DND-41 (cell line): Measurements from ENCODE around the gene GGN.

Experiments used
- ATAC-seq: fragments of 200-7000 bp; cut with Tn5 transposase; 3 replicates; pipeline ENCODE4 v1.9.1; 2021; ENCODE audit warnings: low read depth; ENCODE audit not compliant: insufficient read depth
- DNase-seq: peaks from one replicate; pipeline ENCODE4 v3.0.0-alpha.2; 2020
- H2AFZ ChIP-seq: 2 replicates; pipeline ENCODE4 v1.6.0; 2012; ENCODE audit warnings: low read depth, low read length
- H3K27ac ChIP-seq: 2 replicates; pipeline ENCODE4 v1.5.1; 2012; ENCODE audit warnings: low read length, inconsistent platforms
- H3K27me3 ChIP-seq: fragments of 200-600 bp; sonication (generic); 2 replicates; pipeline ENCODE4 v1.6.0; 2012; ENCODE audit warnings: low read length, mild to moderate bottlenecking, inconsistent platforms; ENCODE audit not compliant: insufficient read depth, poor library complexity
- H3K36me3 ChIP-seq: 2 replicates; pipeline ENCODE4 v1.5.1; 2012; ENCODE audit warnings: low read length, inconsistent platforms; ENCODE audit not compliant: insufficient read depth
- H3K4me1 ChIP-seq: 2 replicates; pipeline ENCODE4 v1.5.1; 2012; ENCODE audit warnings: mild to moderate bottlenecking, low read length; ENCODE audit not compliant: insufficient read depth
- H3K4me2 ChIP-seq: 2 replicates; pipeline ENCODE4 v1.6.0; 2012; ENCODE audit warnings: mild to moderate bottlenecking, moderate library complexity, low read length, inconsistent platforms; ENCODE audit not compliant: insufficient read depth
- H3K4me3 ChIP-seq, 2 experiments: fragments of 200-600 bp in 1 of 2; shearing (Covaris generic) in 1 of 2; 2 replicates each; pipeline ENCODE4 v1.5.1; 2012 to 2016; ENCODE audit warnings: inconsistent platforms in 2 of 2, low read length in 2 of 2, mild to moderate bottlenecking in 2 of 2, low read depth in 1 of 2, moderate library complexity in 1 of 2
- H3K79me2 ChIP-seq: 2 replicates; pipeline ENCODE4 v1.6.0; 2012; ENCODE audit warnings: low read length, inconsistent platforms; ENCODE audit not compliant: insufficient read depth
- H3K9ac ChIP-seq: 2 replicates; pipeline ENCODE4 v1.6.0; 2012; ENCODE audit warnings: low read depth, mild to moderate bottlenecking, inconsistent platforms, low read length, moderate library complexity
- H3K9me3 ChIP-seq: 2 replicates; pipeline ENCODE4 v1.5.1; 2012; ENCODE audit warnings: low read length, moderate library complexity, mild to moderate bottlenecking, inconsistent platforms; ENCODE audit not compliant: insufficient read depth, severe bottlenecking
- H4K20me1 ChIP-seq: 2 replicates; pipeline ENCODE4 v1.6.0; 2012; ENCODE audit warnings: low read length; ENCODE audit not compliant: insufficient read depth
- CTCF ChIP-seq: IDR thresholded peaks from 2 replicates; pipeline ENCODE4 v1.5.1; 2012; ENCODE audit warnings: borderline replicate concordance, low read length, moderate library complexity, mild to moderate bottlenecking; ENCODE audit not compliant: poor library complexity, severe bottlenecking; ENCODE audit errors: extremely low read depth
- EZH2 ChIP-seq: IDR thresholded peaks from 3 replicates; pipeline ENCODE4 v1.6.1; 2012; ENCODE audit warnings: borderline replicate concordance, low read depth, mild to moderate bottlenecking, moderate library complexity, low read length, inconsistent platforms; ENCODE audit not compliant: severe bottlenecking

GGN gene

GRCh38 chr19:38386971-38387549, 774 bp downstream of the GGN start:
- H3K27me3 ChIP-seq: no peaks in the 10 kb centered on the region
- peak overlapping the region; percentile 58; the same call in 1 of the 2 replicates for H3K9ac ChIP-seq
- peak overlapping the region; percentile 100 for H3K4me2 ChIP-seq
- no peaks in the 10 kb centered on the region for H3K79me2 ChIP-seq
- peaks cover 31% of the 10 kb centered on the region for H4K20me1 ChIP-seq
- H3K4me1 ChIP-seq: peaks cover 56% of the 10 kb centered on the region
- DNase-seq (peak; percentile 12), ATAC-seq (no peak)
- no peak overlapping the region for H3K27ac ChIP-seq
- H2AFZ ChIP-seq: no peak overlapping the region
- peaks cover 31% of the 10 kb centered on the region for H3K36me3 ChIP-seq
- TF ChIP-seq EZH2 (no peak), CTCF (no peak)
- H3K9me3 ChIP-seq: no peaks in the 10 kb centered on the region
- peak overlapping the region; percentile 39 to 88; a peak in 3 of 4 replicates for H3K4me3 ChIP-seq

GRCh38 chr19:38386300-38386970, 1.4 kb downstream of the GGN start:
- no peak for TF ChIP-seq EZH2
- no peak for TF ChIP-seq CTCF
- Histone ChIP-seq H3K36me3 (peaks cover 37% of the 10 kb centered on the region), H3K4me2 (peak overlapping the region; percentile 100), H3K4me3 (peak overlapping the region in 1 of 2 experiments; percentile 88; a peak in 2 of 4 replicates), H3K79me2 (no peaks in the 10 kb centered on the region; the same call in 1 of the 2 replicates), H3K9me3 (no peaks in the 10 kb centered on the region), H3K9ac (peak overlapping the region; percentile 58; the same call in 1 of the 2 replicates), H3K27me3 (no peaks in the 10 kb centered on the region), H2AFZ (no peak overlapping the region), H3K4me1 (peaks cover 57% of the 10 kb centered on the region), H4K20me1 (peaks cover 35% of the 10 kb centered on the region), H3K27ac (no peak overlapping the region)
- ATAC-seq (no peak), DNase-seq (no peak)

GRCh38 chr19:38385804-38386257, 2.0 kb downstream of the GGN start:
- Histone ChIP-seq H3K27me3 (no peaks in the 10 kb centered on the region), H3K9me3 (no peaks in the 10 kb centered on the region), H4K20me1 (peaks cover 41% of the 10 kb centered on the region), H3K36me3 (peaks cover 43% of the 10 kb centered on the region), H3K27ac (no peak overlapping the region), H3K4me1 (peaks cover 59% of the 10 kb centered on the region), H3K79me2 (no peaks in the 10 kb centered on the region; the same call in 1 of the 2 replicates), H3K4me2 (peak overlapping the region; percentile 100), H2AFZ (no peak overlapping the region), H3K4me3 (no peak overlapping the region), H3K9ac (no peak overlapping the region)
- no peak for ATAC-seq
- no peak for DNase-seq
- TF ChIP-seq CTCF (no peak), EZH2 (no peak)
